Glutamatergic neuron (in vitro differentiated cells): Measurements from ENCODE around the gene DIDO1. TPM values are rescaled to one million over a fixed set of nuclear protein-coding genes. Genes with fewer than 3 reads are reported as not detected.

Experiments used
- DNase-seq: peaks from one replicate; pipeline ENCODE4 v3.0.0; 2022
- H3K27ac Mint-ChIP-seq: one replicate; pipeline ENCODE4 v1.8.0; 2020; ENCODE audit warnings: mild to moderate bottlenecking, mixed read lengths, inconsistent platforms; ENCODE audit not compliant: unreplicated experiment
- H3K27me3 Mint-ChIP-seq: one replicate; pipeline ENCODE4 v1.8.0; 2020; ENCODE audit warnings: mild to moderate bottlenecking, moderate library complexity, mixed read lengths, inconsistent platforms; ENCODE audit not compliant: unreplicated experiment
- H3K36me3 Mint-ChIP-seq: one replicate; pipeline ENCODE4 v1.8.0; 2020; ENCODE audit warnings: mild to moderate bottlenecking, mixed read lengths, inconsistent platforms; ENCODE audit not compliant: unreplicated experiment
- H3K4me1 Mint-ChIP-seq: one replicate; pipeline ENCODE4 v1.8.0; 2020; ENCODE audit warnings: mild to moderate bottlenecking, low read depth, mixed read lengths, inconsistent platforms; ENCODE audit not compliant: unreplicated experiment
- H3K4me3 Mint-ChIP-seq: one replicate; pipeline ENCODE4 v1.8.0; 2020; ENCODE audit warnings: mild to moderate bottlenecking, mixed read lengths, inconsistent platforms; ENCODE audit not compliant: unreplicated experiment
- H3K9me3 Mint-ChIP-seq: one replicate; pipeline ENCODE4 v1.8.0; 2020; ENCODE audit warnings: mild to moderate bottlenecking, moderate library complexity, mixed read lengths, inconsistent platforms; ENCODE audit not compliant: unreplicated experiment
- CTCF ChIP-seq: fragments of 200-600 bp; sonication (generic); IDR thresholded peaks from one replicate; pipeline ENCODE4 v1.5.0; 2021; ENCODE audit not compliant: partially characterized antibody, unreplicated experiment
- total RNA-seq: library from RNA; stranded (reverse); fragmentation: NEBNext Ultra II Directional; extraction: Animal tissue kit (Norgen Biotek cat#: 25700); gene quantifications from one replicate; pipeline ENCODE4 v1.2.1, GENCODE V29; 2021; ENCODE audit not compliant: unreplicated experiment

The DIDO1 gene
- total RNA-seq, 1 donor from 2014 or later: 77.8 TPM

- Mint-ChIP-seq H3K27me3 (peaks cover 7% of the 10 kb centered on the region), H3K36me3 (peaks cover 12% of the 10 kb centered on the region), H3K9me3 (no peaks in the 10 kb centered on the region), H3K27ac (no peak overlapping the region), H3K4me1 (peaks cover 1% of the 10 kb centered on the region), H3K4me3 (no peak overlapping the region)
- TF ChIP-seq CTCF: no peak
- DNase-seq: peak; percentile 14
These were observed 25.6 kb upstream of the DIDO1 start for GRCh38 chr20:62951896-62952372.

GRCh38 chr20:62951143-62951895 is 25.0 kb upstream of the DIDO1 start:
- no peak for DNase-seq
- H3K4me3 Mint-ChIP-seq: no peak overlapping the region
- no peak for TF ChIP-seq CTCF
- no peak overlapping the region for H3K27ac Mint-ChIP-seq
- peaks cover 12% of the 10 kb centered on the region for H3K36me3 Mint-ChIP-seq
- peaks cover 7% of the 10 kb centered on the region for H3K27me3 Mint-ChIP-seq
- peaks cover 1% of the 10 kb centered on the region for H3K4me1 Mint-ChIP-seq
- no peaks in the 10 kb centered on the region for H3K9me3 Mint-ChIP-seq

GRCh38 chr20:62950741-62951140 is 24.4 kb upstream of the DIDO1 start:
- Mint-ChIP-seq H3K9me3 (no peaks in the 10 kb centered on the region), H3K4me1 (peaks cover 1% of the 10 kb centered on the region), H3K36me3 (peaks cover 12% of the 10 kb centered on the region), H3K4me3 (no peak overlapping the region), H3K27ac (no peak overlapping the region), H3K27me3 (peaks cover 7% of the 10 kb centered on the region)
- TF ChIP-seq CTCF: no peak
- no peak for DNase-seq

- Mint-ChIP-seq H3K36me3 (peaks cover 12% of the 10 kb centered on the region), H3K27me3 (peaks cover 7% of the 10 kb centered on the region), H3K4me3 (no peak overlapping the region), H3K9me3 (no peaks in the 10 kb centered on the region), H3K4me1 (peaks cover 1% of the 10 kb centered on the region), H3K27ac (no peak overlapping the region)
- DNase-seq: no peak
- no peak for TF ChIP-seq CTCF
These were observed 23.7 kb upstream of the DIDO1 start for GRCh38 chr20:62949962-62950361.

- Mint-ChIP-seq H3K27ac (no peak overlapping the region), H3K4me1 (peaks cover 1% of the 10 kb centered on the region), H3K27me3 (peaks cover 7% of the 10 kb centered on the region), H3K9me3 (no peaks in the 10 kb centered on the region), H3K36me3 (peaks cover 12% of the 10 kb centered on the region), H3K4me3 (no peak overlapping the region)
- TF ChIP-seq CTCF: no peak
- DNase-seq: no peak
These were observed 23.0 kb upstream of the DIDO1 start for GRCh38 chr20:62949153-62949821.
